Liver (tissue), 9 donors: ENCODE results near the gene ZNF778. TPM values are rescaled to one million over a fixed set of nuclear protein-coding genes. Genes with fewer than 3 reads are reported as not detected.

ENCODE experiments used
- DNase-seq: peaks from one replicate; pipeline ENCODE4 v3.0.0-alpha.2; 2017; ENCODE audit warnings: low spot score
- H3K27ac ChIP-seq, 2 donors: one replicate each; pipeline ENCODE4 v1.7.0; 2013; ENCODE audit warnings: inconsistent platforms in 2 of 2, low read length in 2 of 2, control low read depth in 1 of 2, low read depth in 1 of 2, mild to moderate bottlenecking in 1 of 2
- H3K27me3 ChIP-seq, 4 donors: one replicate each; pipeline versions ENCODE4 v1.6.1 to v1.7.0; 2013; ENCODE audit warnings: low read length in 3 of 4, inconsistent platforms in 1 of 4, mild to moderate bottlenecking in 1 of 4, moderate library complexity in 1 of 4; ENCODE audit not compliant: control insufficient read depth in 4 of 4, insufficient read depth in 4 of 4
- H3K36me3 ChIP-seq, 4 donors: one replicate each; pipeline versions ENCODE4 v1.6.1 to v1.7.0; 2013; ENCODE audit warnings: low read length in 3 of 4, mild to moderate bottlenecking in 3 of 4, low read depth in 1 of 4, moderate library complexity in 1 of 4; ENCODE audit not compliant: control insufficient read depth in 4 of 4, insufficient read depth in 3 of 4
- H3K4me1 ChIP-seq, 4 donors: one replicate each; pipeline versions ENCODE4 v1.6.1 to v1.7.0; 2013; ENCODE audit warnings: low read length in 3 of 4, mild to moderate bottlenecking in 3 of 4, moderate library complexity in 1 of 4; ENCODE audit not compliant: control insufficient read depth in 4 of 4, insufficient read depth in 4 of 4
- H3K4me3 ChIP-seq, 3 donors: one replicate each; pipeline versions ENCODE4 v1.6.1 to v1.7.0; 2013; ENCODE audit warnings: low read length in 3 of 3, control low read depth in 1 of 3, low read depth in 1 of 3, mild to moderate bottlenecking in 1 of 3
- H3K9ac ChIP-seq, 2 donors: one replicate each; pipeline ENCODE4 v1.7.0; 2013; ENCODE audit warnings: low read length in 2 of 2, mild to moderate bottlenecking in 2 of 2, moderate library complexity in 2 of 2, control low read depth in 1 of 2, low read depth in 1 of 2
- H3K9me3 ChIP-seq, 4 donors: one replicate each; pipeline versions ENCODE4 v1.6.1 to v1.7.0; 2013; ENCODE audit warnings: low read length in 3 of 4; ENCODE audit not compliant: control insufficient read depth in 4 of 4
- FOXA1 ChIP-seq: IDR thresholded peaks from 2 replicates; pipeline ENCODE4 v1.6.1; 2016; ENCODE audit warnings: antibody characterized with exemption
- JUND ChIP-seq, 2 donors: IDR thresholded peaks; 2 replicates each; pipeline ENCODE4 v1.6.1; 2016; ENCODE audit warnings: antibody characterized with exemption in 2 of 2
- NR2F2 ChIP-seq: IDR thresholded peaks from 2 replicates; pipeline ENCODE4 v1.6.1; 2016; ENCODE audit warnings: antibody characterized with exemption
- RAD21 ChIP-seq, 2 donors: IDR thresholded peaks; 2 replicates each; pipeline ENCODE4 v1.6.1; 2016; ENCODE audit warnings: antibody characterized with exemption in 2 of 2, mild to moderate bottlenecking in 2 of 2
- RXRA ChIP-seq, 2 donors: IDR thresholded peaks; 2 replicates each; pipeline ENCODE4 v1.6.1; 2017 to 2018; ENCODE audit warnings: antibody characterized with exemption in 2 of 2, mild to moderate bottlenecking in 1 of 2
- YY1 ChIP-seq: IDR thresholded peaks from 2 replicates; pipeline ENCODE4 v1.6.1; 2016; ENCODE audit warnings: antibody characterized with exemption, mild to moderate bottlenecking
- WGBS: extraction: QIAGEN DNeasy Blood & Tissue Kit; methylation state at CpG from one replicate; pipeline ENCODE4 v1.1.7; 2013; 5-methylcytosine and 5-hydroxymethylcytosine counted together
- polyA plus RNA-seq, 2 donors: library from polyadenylated mRNA; stranded (reverse) in 1 of 2; unstranded in 1 of 2; fragments of 200-250 nt in 1 of 2; fragments of >200 nt in 1 of 2; fragmentation: Nextera tagmentation in 1 of 2; extraction: Ambion mirVana in 1 of 2; gene quantifications; one replicate each; pipeline versions ENCODE4 v1.2.1 to v1.2.3, GENCODE V29; 2013 to 2015
- total RNA-seq, 2 donors: library from RNA; depleted of rRNA; stranded (reverse); fragments of >200 nt; gene quantifications; one replicate each; pipeline ENCODE4 v1.2.3, GENCODE V29; 2014
- TF ChIP-seq, protein P1 (sequence below): IDR thresholded peaks from 2 replicates; pipeline ENCODE4 v1.6.1; 2016; ENCODE audit warnings: antibody characterized with exemption, mild to moderate bottlenecking
- TF ChIP-seq, protein P2 (sequence below): fragments of 150-350 bp; IDR thresholded peaks from 2 replicates; pipeline ENCODE4 v1.5.1; 2017; ENCODE audit warnings: improper control_type of control experiment, low read depth, low read length; ENCODE audit not compliant: missing input control
- donor health status: healthy.
- donor health status: healthy.
- donor health status: healthy.
- donor health status: healthy.
- donor health status: healthy.

ZNF778 gene
- total and polyA plus RNA-seq, 4 donors: 0.75 to 9.2 (median 4.2) TPM

GRCh38 chr16:89173174-89173921 lies 44.2 kb upstream of the ZNF778 start:
- no peak for DNase-seq
- Histone ChIP-seq H3K4me3 (no peak overlapping the region), H3K36me3 (no peaks in the 10 kb centered on the region), H3K4me1 (peaks cover 3 to 8% (median 4%) of the 10 kb centered on the region in 4 donors), H3K27me3 (peaks cover 0 to 3% (median 0%) of the 10 kb centered on the region in 4 donors), H3K9ac (no peak overlapping the region), H3K27ac (no peak overlapping the region), H3K9me3 (no peaks in the 10 kb centered on the region)
- 67% methylated on average over 11 of the region's 11 CpGs for WGBS
- TF ChIP-seq YY1: no peak
- TF ChIP-seq FOXA1: no peak
- TF ChIP-seq, protein P1, sequence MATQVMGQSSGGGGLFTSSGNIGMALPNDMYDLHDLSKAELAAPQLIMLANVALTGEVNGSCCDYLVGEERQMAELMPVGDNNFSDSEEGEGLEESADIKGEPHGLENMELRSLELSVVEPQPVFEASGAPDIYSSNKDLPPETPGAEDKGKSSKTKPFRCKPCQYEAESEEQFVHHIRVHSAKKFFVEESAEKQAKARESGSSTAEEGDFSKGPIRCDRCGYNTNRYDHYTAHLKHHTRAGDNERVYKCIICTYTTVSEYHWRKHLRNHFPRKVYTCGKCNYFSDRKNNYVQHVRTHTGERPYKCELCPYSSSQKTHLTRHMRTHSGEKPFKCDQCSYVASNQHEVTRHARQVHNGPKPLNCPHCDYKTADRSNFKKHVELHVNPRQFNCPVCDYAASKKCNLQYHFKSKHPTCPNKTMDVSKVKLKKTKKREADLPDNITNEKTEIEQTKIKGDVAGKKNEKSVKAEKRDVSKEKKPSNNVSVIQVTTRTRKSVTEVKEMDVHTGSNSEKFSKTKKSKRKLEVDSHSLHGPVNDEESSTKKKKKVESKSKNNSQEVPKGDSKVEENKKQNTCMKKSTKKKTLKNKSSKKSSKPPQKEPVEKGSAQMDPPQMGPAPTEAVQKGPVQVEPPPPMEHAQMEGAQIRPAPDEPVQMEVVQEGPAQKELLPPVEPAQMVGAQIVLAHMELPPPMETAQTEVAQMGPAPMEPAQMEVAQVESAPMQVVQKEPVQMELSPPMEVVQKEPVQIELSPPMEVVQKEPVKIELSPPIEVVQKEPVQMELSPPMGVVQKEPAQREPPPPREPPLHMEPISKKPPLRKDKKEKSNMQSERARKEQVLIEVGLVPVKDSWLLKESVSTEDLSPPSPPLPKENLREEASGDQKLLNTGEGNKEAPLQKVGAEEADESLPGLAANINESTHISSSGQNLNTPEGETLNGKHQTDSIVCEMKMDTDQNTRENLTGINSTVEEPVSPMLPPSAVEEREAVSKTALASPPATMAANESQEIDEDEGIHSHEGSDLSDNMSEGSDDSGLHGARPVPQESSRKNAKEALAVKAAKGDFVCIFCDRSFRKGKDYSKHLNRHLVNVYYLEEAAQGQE: no peak
- TF ChIP-seq RAD21 (IDR thresholded peaks at IDR 0.05): no peak
- TF ChIP-seq NR2F2: no peak
- TF ChIP-seq, protein P2, sequence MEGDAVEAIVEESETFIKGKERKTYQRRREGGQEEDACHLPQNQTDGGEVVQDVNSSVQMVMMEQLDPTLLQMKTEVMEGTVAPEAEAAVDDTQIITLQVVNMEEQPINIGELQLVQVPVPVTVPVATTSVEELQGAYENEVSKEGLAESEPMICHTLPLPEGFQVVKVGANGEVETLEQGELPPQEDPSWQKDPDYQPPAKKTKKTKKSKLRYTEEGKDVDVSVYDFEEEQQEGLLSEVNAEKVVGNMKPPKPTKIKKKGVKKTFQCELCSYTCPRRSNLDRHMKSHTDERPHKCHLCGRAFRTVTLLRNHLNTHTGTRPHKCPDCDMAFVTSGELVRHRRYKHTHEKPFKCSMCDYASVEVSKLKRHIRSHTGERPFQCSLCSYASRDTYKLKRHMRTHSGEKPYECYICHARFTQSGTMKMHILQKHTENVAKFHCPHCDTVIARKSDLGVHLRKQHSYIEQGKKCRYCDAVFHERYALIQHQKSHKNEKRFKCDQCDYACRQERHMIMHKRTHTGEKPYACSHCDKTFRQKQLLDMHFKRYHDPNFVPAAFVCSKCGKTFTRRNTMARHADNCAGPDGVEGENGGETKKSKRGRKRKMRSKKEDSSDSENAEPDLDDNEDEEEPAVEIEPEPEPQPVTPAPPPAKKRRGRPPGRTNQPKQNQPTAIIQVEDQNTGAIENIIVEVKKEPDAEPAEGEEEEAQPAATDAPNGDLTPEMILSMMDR: no peak

DNA sequence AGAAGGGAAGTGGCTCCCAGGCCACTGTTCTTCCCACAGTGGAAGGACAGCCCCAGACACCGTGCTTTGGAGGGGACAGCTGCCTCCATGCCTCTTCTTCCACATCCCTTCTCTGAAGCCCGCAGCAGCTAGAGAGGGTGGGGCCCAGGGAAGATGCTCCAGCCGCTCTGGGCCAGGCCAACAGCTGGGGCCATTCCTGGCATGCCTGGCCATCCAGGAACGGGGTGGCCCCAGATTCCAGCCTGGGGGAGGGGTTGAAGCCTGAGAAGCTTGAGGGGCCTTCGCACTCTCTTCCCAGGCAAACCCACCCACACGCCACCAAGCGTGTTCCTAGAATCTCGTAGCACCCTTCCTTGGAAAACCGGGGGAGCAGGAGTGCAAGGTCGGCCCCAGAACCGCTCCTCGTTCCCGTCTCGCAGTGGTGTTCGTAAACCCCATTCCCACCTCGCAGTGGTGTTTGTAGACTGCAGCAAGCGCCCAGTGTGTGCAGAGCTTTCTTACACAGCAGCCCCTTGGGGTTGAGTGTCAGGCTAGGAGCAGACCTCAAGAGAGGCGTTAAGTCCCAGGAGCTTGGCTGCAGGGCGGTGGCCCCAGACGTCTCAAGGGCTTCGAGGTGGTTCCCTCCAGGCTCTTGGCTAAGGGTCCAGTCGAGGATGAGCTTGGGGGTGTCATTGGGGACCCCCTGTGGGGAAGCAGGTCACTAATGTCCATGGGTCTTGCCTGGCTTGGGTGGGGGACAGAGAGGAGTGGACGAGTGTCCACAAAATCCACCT lies 43.3 kb upstream of the ZNF778 start:
- Histone ChIP-seq H3K27me3 (no peaks in the 10 kb centered on the region), H3K4me1 (peaks cover 3 to 8% (median 4%) of the 10 kb centered on the region in 4 donors), H3K27ac (no peak overlapping the region), H3K9ac (no peak overlapping the region), H3K36me3 (no peaks in the 10 kb centered on the region), H3K9me3 (no peaks in the 10 kb centered on the region), H3K4me3 (no peak overlapping the region)
- DNase-seq: no peak
- WGBS: 78% methylated on average over 23 of the region's 23 CpGs
- TF ChIP-seq JUND (IDR thresholded peaks at IDR 0.05) (no peak), NR2F2 (no peak)

- Histone ChIP-seq H3K27me3 (no peaks in the 10 kb centered on the region), H3K4me3 (no peak overlapping the region), H3K27ac (no peak overlapping the region), H3K9ac (no peak overlapping the region), H3K9me3 (no peaks in the 10 kb centered on the region), H3K4me1 (peaks cover 3 to 8% (median 4%) of the 10 kb centered on the region in 4 donors), H3K36me3 (no peaks in the 10 kb centered on the region)
- 76% methylated on average over 14 of the region's 14 CpGs for whole genome bisulfite sequencing
- DNase-seq: no peak
- TF ChIP-seq RXRA (IDR thresholded peaks at IDR 0.05) (no peak), FOXA1 (no peak)
These were observed 42.6 kb upstream of the ZNF778 start for GRCh38 chr16:89174877-89175276.
